Small intestine (tissue), 7 donors: ENCODE data around the gene CMTM7. TPM values are rescaled to one million over a fixed set of nuclear protein-coding genes. Genes with fewer than 3 reads are reported as not detected.
"Not testable (repeated sequence)": the region's sequence is repeated elsewhere in the genome, so short reads cannot be mapped to it uniquely, and the experiment has no call there.

Experiments used
- DNase-seq, 2 donors: peaks; one replicate each; pipeline versions ENCODE4 v3.0.0 to v3.0.0-alpha.2; 2013
- FAIRE-seq: peaks from 2 replicates; lab custom pipeline; 2012; peaks lifted over from hg19 to GRCh38; lab: Jason Lieb, UNC
- H3K27ac ChIP-seq, 3 donors: one replicate each; pipeline ENCODE4 v1.5.1; 2013; ENCODE audit warnings: low read length in 2 of 3, mild to moderate bottlenecking in 2 of 3, control low read depth in 1 of 3, inconsistent platforms in 1 of 3, low read depth in 1 of 3, moderate library complexity in 1 of 3
- H3K27me3 ChIP-seq, 3 donors: one replicate each; pipeline ENCODE4 v1.6.1; 2013; ENCODE audit warnings: low read length in 3 of 3, inconsistent platforms in 1 of 3; ENCODE audit not compliant: control insufficient read depth in 3 of 3, insufficient read depth in 3 of 3
- H3K36me3 ChIP-seq, 3 donors: one replicate each; pipeline ENCODE4 v1.6.1; 2013; ENCODE audit warnings: low read length in 3 of 3, inconsistent platforms in 1 of 3, low read depth in 1 of 3, mild to moderate bottlenecking in 1 of 3, moderate library complexity in 1 of 3; ENCODE audit not compliant: control insufficient read depth in 3 of 3, insufficient read depth in 2 of 3
- H3K4me1 ChIP-seq, 3 donors: one replicate each; pipeline ENCODE4 v1.6.1; 2013; ENCODE audit warnings: low read length in 2 of 3, inconsistent platforms in 1 of 3, low read depth in 1 of 3, mild to moderate bottlenecking in 1 of 3, moderate library complexity in 1 of 3; ENCODE audit not compliant: control insufficient read depth in 3 of 3, insufficient read depth in 2 of 3
- H3K4me3 ChIP-seq, 3 donors: one replicate each; pipeline ENCODE4 v1.5.1; 2013; ENCODE audit warnings: low read length in 3 of 3, control low read depth in 1 of 3, inconsistent platforms in 1 of 3, low read depth in 1 of 3, mild to moderate bottlenecking in 1 of 3, moderate library complexity in 1 of 3
- H3K9me3 ChIP-seq, 2 donors: one replicate each; pipeline ENCODE4 v1.6.1; 2013; ENCODE audit warnings: low read depth in 1 of 2, low read length in 1 of 2; ENCODE audit not compliant: control insufficient read depth in 2 of 2, insufficient read depth in 1 of 2
- WGBS, 3 donors: extraction: QIAGEN DNeasy Blood & Tissue Kit; methylation state at CpG; one replicate each; pipeline ENCODE4 v1.1.7; 2013; 5-methylcytosine and 5-hydroxymethylcytosine counted together
- polyA plus RNA-seq, 4 donors: library from polyadenylated mRNA; stranded (reverse) in 3 of 4; unstranded in 1 of 4; fragments of 200-250 nt in 3 of 4; fragments of 120-200 nt in 1 of 4; gene quantifications; one replicate each; pipeline versions ENCODE4 v1.2.1 to v1.2.3, GENCODE V29; 2013
- donor health status: healthy with polysubstance abuse.
- donor health status: control.
- donor health status: control.
- donor health status: Bipolar disorder and iron deficiency.
- donor health status: healthy.

The CMTM7 gene
- polyA plus RNA-seq, 4 donors: 2.0 to 8.2 (median 4.5) TPM

DNA sequence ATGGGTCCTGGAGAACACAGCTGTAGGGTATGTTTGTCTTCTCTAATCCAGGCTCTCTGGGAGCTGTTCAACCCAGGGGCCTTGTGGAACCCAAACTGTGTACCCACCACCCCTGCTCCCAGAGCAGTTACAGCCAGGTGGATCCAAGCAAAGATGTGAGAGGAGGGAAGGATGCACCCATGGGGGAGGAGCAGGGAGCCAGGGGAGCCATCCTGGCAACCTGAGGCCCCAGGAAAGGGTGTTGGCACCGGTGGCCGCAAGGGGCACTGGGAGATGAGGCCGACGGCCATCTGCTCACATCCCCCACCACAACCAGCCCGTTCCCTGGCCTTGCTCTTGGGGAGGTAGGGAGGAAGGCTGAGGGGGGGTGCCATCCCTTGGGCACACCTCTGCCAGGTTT, 67.8 kb downstream of the CMTM7 start:
- no peak for FAIRE-seq
- Histone ChIP-seq H3K9me3 (no peaks in the 10 kb centered on the region), H3K4me3 (no peak overlapping the region), H3K4me1 (peaks cover 0 to 7% (median 0%) of the 10 kb centered on the region in 3 donors), H3K27ac (peak overlapping the region in 2 of 3 donors; percentile 50 to 71), H3K27me3 (no peaks in the 10 kb centered on the region), H3K36me3 (peaks cover 0 to 17% (median 0%) of the 10 kb centered on the region in 3 donors)
- no peak for DNase-seq
- 90 to 92% (median 91%) methylated on average over 5 of the region's 5 CpGs for WGBS, 3 donors

DNA sequence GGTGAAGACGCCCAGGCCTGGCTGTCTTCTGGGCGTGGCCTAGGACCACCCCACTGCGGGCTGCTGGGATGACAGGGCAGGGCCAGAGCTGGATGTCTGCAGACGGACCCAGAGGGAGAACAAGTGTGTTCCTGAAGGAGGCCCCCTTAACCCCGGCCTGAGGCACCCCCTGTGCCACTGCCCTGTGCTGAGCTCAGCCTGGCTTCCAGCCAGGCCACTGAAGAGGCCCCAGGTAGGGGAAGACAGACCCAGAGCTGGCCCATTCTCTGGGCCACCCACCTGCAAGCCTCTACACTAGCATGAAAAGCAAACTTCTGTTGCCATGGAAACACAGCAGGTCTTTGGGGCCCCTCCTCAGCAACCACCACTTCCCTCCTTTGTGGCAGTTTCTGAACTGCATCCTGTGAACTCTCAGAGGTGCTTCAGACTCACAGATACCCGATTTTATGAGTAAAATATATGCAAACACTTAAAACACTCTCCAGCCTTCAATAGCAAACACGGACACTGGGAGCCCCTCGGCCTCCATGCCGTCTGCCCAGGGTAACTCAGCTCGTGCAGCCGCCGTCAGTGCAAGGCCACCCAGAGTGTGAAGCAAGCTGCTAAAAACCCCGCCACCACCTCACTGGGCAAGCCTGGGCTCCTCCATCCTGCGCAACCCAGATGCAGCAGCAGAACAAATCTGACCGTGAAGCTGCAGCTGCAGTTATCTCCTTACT, 68.5 kb downstream of the CMTM7 start:
- DNase-seq: peak in 1 of 2 donors; percentile 66
- H3K9me3 ChIP-seq: no peaks in the 10 kb centered on the region
- H3K27ac ChIP-seq: peak overlapping the region in 2 of 3 donors; percentile 43 to 71
- peaks cover 0 to 7% (median 0%) of the 10 kb centered on the region in 3 donors for H3K4me1 ChIP-seq
- FAIRE-seq: no peak
- WGBS, 3 donors: 58 to 71% (median 60%) methylated on average over 14 to 15 of the region's 15 CpGs
- H3K4me3 ChIP-seq: no peak overlapping the region
- no peaks in the 10 kb centered on the region for H3K27me3 ChIP-seq
- peaks cover 0 to 16% (median 0%) of the 10 kb centered on the region in 3 donors for H3K36me3 ChIP-seq

DNA sequence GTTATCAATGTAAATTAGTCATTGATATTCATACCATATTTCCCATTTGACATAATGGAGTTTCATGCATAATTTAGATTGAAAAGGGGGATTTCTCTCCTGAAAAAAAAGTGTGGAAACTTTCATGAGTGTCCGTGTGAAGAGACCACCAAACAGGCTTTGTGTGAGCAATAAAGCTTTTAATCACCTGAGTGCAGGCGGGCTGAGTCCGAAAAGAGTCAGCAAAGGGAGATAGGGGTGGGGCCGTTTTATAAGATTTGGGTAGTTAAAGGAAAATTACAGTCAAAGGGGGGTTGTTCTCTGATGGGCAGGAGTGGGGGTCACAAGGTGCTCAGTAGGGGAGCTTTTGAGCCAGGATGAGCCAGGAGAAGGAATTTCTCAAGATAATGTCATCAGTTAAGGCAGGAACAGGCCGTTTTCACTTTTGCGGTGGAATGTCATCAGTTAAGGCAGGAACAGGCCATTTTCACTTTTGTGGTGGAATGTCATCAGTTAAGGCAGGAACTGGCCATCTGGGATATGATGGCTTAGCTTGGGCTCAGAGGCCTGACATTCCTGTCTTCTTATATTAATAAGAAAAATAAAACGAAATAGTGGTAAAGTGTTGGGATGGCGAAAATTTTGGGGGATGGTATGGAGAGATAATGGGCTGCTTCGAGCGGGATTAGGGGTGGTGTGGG, 69.3 kb downstream of the CMTM7 start:
- not testable (repeated sequence) for H3K36me3 ChIP-seq, H3K27ac ChIP-seq, H3K4me1 ChIP-seq, H3K9me3 ChIP-seq, H3K27me3 ChIP-seq, H3K4me3 ChIP-seq, FAIRE-seq, DNase-seq
- WGBS, 3 donors: 82 to 90% (median 87%) methylated on average over 10 of the region's 10 CpGs

DNA sequence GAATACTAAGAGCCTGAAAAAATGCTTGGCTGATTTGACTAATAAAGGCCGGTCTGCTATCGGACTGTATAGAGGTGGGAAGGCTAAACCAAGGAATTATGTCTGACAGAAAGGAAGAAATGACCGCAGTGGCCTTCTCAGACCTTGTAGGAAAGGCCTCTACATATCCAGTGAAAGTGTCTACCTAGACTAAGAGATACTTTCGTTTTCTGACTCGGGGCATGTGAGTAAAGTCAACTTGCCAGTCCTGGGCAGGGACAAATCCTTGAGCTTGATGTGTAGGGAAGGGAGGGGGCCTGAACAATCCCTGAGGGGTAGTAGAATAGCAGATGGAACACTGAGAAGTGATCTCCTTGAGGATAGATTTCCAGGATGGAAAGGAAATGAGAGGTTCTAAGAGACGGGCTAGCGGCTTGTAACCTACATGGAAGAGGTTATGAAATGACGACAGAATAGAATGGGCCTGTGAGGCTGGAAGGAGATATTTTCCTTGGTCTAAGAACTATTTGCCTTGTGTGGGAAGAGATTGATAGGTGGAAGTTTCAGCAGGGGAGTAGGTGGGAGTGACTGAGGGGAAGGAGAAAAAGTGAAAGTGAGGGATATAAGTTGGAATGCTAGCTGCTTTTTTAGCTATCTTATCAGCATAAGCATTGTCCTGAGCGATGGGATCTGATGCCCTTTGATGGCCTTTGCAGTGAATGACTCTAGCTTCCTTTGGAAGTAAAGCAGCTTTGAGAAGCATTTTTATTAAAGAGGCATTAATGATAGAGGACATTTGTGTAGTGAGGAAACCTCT, 70.7 kb downstream of the CMTM7 start:
- peak in 1 of 2 donors; percentile 62 for DNase-seq
- not testable (repeated sequence) for H3K27me3 ChIP-seq, FAIRE-seq, H3K36me3 ChIP-seq, H3K4me1 ChIP-seq, H3K9me3 ChIP-seq
- peak overlapping the region in 2 of 3 donors; percentile 27 to 37 for H3K27ac ChIP-seq
- peak overlapping the region in 1 of 3 donors; percentile 15 for H3K4me3 ChIP-seq
- WGBS, 3 donors: 19 to 55% (median 25%) methylated on average over 6 to 7 of the region's 9 CpGs

DNA sequence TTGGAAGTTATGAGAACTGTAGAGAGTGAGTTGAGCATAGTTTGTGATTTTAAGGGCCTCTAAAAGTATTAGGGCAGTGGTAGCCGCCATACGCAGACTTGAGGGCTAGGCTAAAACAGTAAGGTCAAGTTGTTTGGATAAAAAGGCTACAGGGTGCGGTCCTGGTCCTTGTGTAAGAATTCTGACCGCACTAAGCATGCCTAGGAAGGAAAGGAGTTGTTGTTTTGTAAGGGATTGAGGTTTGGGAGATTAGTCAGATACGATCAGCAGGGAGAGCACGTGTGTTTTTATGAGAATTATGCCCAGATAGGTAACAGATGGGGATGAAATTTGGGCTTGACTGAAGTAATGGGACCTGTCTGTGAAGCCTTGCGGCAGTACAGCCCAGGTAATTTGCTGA, 71.8 kb downstream of the CMTM7 start:
- FAIRE-seq, H3K4me1 ChIP-seq, H3K4me3 ChIP-seq, H3K9me3 ChIP-seq, H3K36me3 ChIP-seq, H3K27me3 ChIP-seq, H3K27ac ChIP-seq, DNase-seq: not testable (repeated sequence)
- WGBS, 3 donors: 89 to 97% (median 94%) methylated on average over 7 of the region's 7 CpGs

DNA sequence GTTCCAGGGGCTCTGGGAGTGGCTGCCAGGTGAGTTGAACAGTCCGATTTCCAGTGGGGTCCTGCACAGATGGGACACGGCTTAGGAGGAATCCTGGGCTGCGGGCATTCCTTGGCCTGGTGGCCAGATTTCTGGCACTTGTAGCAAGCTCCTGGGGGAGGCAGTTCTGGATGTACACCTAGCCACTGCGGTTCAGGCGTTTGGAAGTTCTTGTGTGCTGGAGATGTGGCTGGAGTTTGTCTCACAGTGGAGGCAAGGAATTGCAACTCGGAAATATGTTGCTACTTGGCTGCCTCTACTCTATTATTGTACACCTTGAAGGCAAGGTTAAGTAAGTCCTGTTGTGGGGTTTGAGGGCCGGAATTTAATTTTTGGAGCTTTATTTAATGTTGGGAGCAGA, 73.1 kb downstream of the CMTM7 start:
- H3K27ac ChIP-seq, FAIRE-seq, H3K27me3 ChIP-seq, DNase-seq, H3K9me3 ChIP-seq, H3K4me3 ChIP-seq, H3K4me1 ChIP-seq: not testable (repeated sequence)
- WGBS, 3 donors: 93 to 95% (median 94%) methylated on average over 5 to 7 of the region's 7 CpGs
- H3K36me3 ChIP-seq: peaks cover 0 to 11% (median 0%) of the 10 kb centered on the region in 3 donors

DNA sequence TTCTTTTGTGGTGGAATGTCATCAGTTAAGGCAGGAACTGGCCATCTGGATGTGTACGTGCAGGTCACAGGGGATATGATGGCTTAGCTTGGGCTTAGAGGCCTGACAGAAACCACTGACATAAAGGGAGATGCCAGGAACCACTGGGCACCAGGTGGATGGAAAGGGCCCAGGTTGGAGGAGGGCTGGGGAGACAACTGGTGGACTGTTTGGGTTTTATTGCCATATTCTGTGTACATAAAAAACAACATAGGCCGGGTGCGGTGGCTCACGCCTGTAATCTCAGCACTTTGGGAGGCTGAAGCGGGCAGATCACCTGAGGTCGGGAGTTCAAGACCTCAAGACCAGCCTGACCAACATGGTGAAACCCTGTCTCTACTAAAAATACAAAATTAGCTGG, 75.2 kb downstream of the CMTM7 start:
- not testable (repeated sequence) for H3K27ac ChIP-seq, H3K4me3 ChIP-seq, H3K27me3 ChIP-seq, DNase-seq, H3K9me3 ChIP-seq, FAIRE-seq, H3K4me1 ChIP-seq
- WGBS, 3 donors: 88 to 92% (median 90%) methylated on average over 6 of the region's 6 CpGs
- peaks cover 0 to 18% (median 0%) of the 10 kb centered on the region in 3 donors for H3K36me3 ChIP-seq
